ENCODE results near the gene KCNA10. TPM values are rescaled to one million over a fixed set of nuclear protein-coding genes. Genes with fewer than 3 reads are reported as not detected.

KCNA10 gene
- total RNA-seq, result not detected
- total RNA-seq, result 0 reads per million in 2 donors

DNA sequence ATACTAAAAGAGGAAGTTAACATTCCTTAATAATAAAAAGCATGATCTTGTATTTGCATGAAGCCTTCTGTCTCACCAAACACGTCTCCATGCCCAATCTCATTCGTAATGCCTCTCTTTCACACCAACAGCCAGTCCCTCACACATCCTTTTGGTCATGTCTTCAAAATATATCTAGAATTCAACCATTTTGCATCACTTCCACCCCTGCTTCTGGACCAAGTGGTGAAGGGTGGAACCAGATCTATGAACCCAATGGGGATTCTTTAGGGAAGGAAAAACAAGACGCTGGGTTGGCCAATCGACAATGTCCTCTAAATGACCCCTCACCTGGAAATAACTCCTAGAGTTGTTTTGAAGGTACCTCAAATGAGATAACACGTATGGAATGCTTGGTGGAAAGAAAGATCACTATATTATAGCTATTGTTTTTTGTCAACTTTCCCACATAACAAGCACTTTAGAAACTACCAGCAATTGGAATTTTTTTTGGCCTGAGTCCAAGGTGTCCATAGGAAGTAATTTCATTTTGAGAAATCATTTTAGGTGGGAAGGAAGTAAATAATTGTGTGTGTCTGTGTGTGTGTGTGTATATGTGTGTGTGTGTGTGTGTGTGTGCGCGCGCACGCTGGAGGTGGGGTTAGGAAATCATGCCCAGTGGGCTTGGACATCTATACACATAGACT lies at the start of gene KCNA10:
KCNA10 (minus strand) TSS at position 51 of the 686 bp plus-strand sequence. CDS start 388 bp downstream, outside the sequence.
- H3K27ac Mint-ChIP-seq, result no peak within 1 kb of the TSS
- no peaks in the 10 kb centered on the region for H3K36me3 Mint-ChIP-seq (ENCODE audit: low read depth)

DNA sequence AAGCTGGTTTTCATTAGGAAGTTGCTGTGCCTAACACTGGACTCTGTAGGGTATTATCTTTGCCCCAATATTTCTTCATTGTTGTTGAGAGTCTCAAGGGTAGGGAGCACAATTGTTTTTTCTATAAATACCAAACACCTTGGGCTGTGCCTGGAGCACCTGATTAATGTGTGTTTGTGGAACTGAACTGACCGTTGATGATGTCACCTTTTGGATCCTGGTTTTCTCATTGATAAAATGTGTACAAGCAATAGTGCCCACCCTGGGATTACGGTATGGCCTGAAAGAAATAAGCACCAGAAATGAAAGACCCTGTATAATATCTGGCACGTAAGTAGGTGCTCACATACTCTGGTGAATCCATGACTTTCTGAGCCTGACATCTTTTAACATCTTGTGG lies 47.9 kb upstream of the KCNA10 start:
- Mint-ChIP-seq H3K36me3 (ENCODE audit: low read depth) (peaks cover 2% of the 10 kb centered on the region), H3K4me3 (no peak overlapping the region), H3K27me3 (peaks cover 78% of the 10 kb centered on the region), H3K27ac (no peak overlapping the region), H3K4me1 (no peaks in the 10 kb centered on the region)
- no peak for ATAC-seq
- H3K9me3 ChIP-seq (ENCODE audit: control insufficient read depth, low read length, poor library complexity, severe bottlenecking), result no peaks in the 10 kb centered on the region
- no peak for DNase-seq

More for the DNA sequence above, at the start of gene KCNA10:
- Mint-ChIP-seq H3K4me3 (no peak within 1 kb of the TSS), H3K4me1 (no peaks in the 10 kb centered on the region), H3K27me3 (peaks cover 50% of the 10 kb centered on the region)
- ATAC-seq (no peak), DNase-seq (no peak)
- no peaks in the 10 kb centered on the region for H3K9me3 ChIP-seq (ENCODE audit: control insufficient read depth, low read length, poor library complexity, severe bottlenecking)

DNA sequence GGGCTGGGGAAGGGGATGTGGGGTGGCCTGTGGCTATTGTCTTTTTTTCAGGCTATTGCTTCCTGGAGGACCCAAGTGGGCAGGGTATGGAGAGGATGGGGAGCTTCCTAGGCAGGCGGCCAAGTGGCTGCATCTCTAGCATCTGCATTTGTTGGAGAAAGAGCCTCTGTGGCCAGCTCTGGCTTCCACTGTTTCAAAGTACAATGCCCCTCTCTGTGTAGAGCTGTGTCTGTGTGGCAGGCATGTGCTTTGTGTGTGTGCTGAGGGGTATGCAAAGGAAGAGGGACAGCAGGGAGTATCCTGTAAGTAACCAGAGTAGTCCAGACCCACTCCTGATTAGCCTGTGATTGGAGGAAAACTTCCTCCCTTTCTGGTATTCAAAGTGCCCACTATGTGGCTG lies 46.6 kb upstream of the KCNA10 start:
- no peak for DNase-seq
- Mint-ChIP-seq H3K27me3 (peaks cover 71% of the 10 kb centered on the region), H3K4me3 (no peak overlapping the region), H3K27ac (no peak overlapping the region), H3K36me3 (ENCODE audit: low read depth) (peaks cover 2% of the 10 kb centered on the region), H3K4me1 (no peaks in the 10 kb centered on the region)
- ATAC-seq, result no peak
- H3K9me3 ChIP-seq (ENCODE audit: control insufficient read depth, low read length, poor library complexity, severe bottlenecking), result no peaks in the 10 kb centered on the region

DNA sequence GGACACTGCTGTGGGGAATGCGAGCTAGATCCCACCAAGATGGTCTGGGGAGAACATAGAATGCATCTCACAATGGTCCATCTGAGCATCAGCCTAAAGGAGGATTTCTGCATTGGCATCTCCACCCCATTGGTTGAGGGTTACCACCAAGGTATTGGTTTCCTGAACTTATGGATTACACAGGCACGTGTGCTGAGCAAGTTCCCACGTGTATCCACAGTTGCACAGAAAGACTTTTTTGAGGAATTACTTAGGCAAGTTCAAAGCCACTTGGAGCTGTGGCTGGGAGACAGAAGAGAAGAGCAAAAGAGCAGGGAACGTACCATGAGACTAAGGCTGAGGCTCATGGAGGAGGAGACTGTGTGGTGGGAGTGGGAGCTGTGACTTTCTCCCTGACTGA lies 44.1 kb upstream of the KCNA10 start:
- ATAC-seq, result no peak

DNA sequence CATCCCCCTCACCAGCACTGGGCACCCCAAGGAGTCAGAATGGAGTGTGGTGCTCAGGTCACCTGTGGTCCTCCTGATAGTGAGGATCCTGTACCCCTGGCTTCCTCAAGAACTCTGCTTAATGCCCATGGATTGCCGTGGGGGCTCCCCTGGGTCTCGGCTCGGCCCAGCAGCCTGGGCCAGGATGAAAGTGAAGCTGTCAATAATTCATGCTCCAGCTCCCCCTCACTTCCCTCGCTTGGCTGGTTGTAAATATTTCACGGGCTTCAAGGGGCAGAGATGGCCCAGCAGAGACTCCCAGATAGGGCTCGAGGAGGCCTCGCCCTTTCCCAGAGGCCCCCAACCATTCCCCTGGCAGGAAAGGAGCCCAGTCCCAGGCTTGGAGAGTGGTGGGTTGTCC lies 42.6 kb upstream of the KCNA10 start:
- Mint-ChIP-seq H3K4me1 (no peaks in the 10 kb centered on the region), H3K27ac (no peak overlapping the region), H3K4me3 (no peak overlapping the region), H3K27me3 (peaks cover 74% of the 10 kb centered on the region), H3K36me3 (ENCODE audit: low read depth) (peaks cover 8% of the 10 kb centered on the region)
- no peak for DNase-seq
- no peaks in the 10 kb centered on the region for H3K9me3 ChIP-seq (ENCODE audit: control insufficient read depth, low read length, poor library complexity, severe bottlenecking)
- ATAC-seq, result no peak

More for the DNA sequence above, 44.1 kb upstream of the KCNA10 start:
- H3K36me3 Mint-ChIP-seq (ENCODE audit: low read depth), result peaks cover 5% of the 10 kb centered on the region
- DNase-seq, result no peak
- no peaks in the 10 kb centered on the region for H3K9me3 ChIP-seq (ENCODE audit: control insufficient read depth, low read length, poor library complexity, severe bottlenecking)
- peaks cover 68% of the 10 kb centered on the region for H3K27me3 Mint-ChIP-seq
- no peaks in the 10 kb centered on the region for H3K4me1 Mint-ChIP-seq
- no peak overlapping the region for H3K27ac Mint-ChIP-seq
- no peak overlapping the region for H3K4me3 Mint-ChIP-seq

DNA sequence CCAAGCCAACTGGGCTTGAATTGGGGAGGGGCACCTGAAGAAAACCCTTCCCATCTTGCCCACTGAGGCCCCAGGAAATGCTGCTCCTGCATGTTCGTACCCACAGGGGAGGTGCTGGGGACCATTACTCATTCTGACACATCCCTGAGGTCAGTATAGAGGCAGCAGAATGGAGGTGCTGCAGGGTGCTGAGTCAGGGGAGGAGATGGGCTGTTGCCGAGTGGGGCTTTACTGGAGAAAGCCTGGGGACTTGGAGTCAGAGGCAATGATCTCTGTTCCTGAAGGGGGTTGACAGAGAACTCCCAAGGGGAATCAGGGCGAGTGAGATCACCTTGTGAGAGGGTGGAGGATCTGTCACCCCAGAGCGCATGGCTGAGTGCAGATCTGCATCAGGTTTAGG lies 40.2 kb upstream of the KCNA10 start:
- H3K9me3 ChIP-seq (ENCODE audit: control insufficient read depth, low read length, poor library complexity, severe bottlenecking), result no peaks in the 10 kb centered on the region
- Mint-ChIP-seq H3K4me1 (no peaks in the 10 kb centered on the region), H3K36me3 (ENCODE audit: low read depth) (peaks cover 8% of the 10 kb centered on the region), H3K4me3 (no peak overlapping the region), H3K27me3 (peaks cover 64% of the 10 kb centered on the region), H3K27ac (no peak overlapping the region)
- DNase-seq (no peak), ATAC-seq (no peak)

DNA sequence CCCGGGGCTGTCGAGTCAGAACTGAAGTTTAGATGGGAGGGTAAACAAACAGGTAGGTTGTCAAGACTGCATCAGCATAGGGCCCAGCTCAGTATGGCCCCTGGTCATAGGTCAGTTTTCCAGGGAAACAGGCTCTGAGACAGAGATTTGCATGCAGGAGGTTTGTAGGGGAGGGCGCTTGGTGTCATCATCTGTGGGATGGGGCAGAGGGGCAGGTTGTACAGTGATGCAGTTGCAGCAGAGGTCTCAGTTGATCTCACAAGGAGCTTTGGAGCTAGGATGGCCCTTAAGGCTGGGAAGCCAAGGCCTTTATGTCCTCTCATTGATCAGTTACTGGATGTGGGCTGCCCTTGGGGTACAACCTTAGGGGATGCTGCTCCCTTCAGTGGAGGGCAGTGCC lies 38.5 kb upstream of the KCNA10 start:
- no peaks in the 10 kb centered on the region for H3K9me3 ChIP-seq (ENCODE audit: control insufficient read depth, low read length, poor library complexity, severe bottlenecking)
- ATAC-seq (no peak), DNase-seq (no peak)
- Mint-ChIP-seq H3K4me3 (no peak overlapping the region), H3K27ac (no peak overlapping the region), H3K27me3 (peaks cover 61% of the 10 kb centered on the region), H3K4me1 (peaks cover 3% of the 10 kb centered on the region), H3K36me3 (ENCODE audit: low read depth) (peaks cover 15% of the 10 kb centered on the region)

DNA sequence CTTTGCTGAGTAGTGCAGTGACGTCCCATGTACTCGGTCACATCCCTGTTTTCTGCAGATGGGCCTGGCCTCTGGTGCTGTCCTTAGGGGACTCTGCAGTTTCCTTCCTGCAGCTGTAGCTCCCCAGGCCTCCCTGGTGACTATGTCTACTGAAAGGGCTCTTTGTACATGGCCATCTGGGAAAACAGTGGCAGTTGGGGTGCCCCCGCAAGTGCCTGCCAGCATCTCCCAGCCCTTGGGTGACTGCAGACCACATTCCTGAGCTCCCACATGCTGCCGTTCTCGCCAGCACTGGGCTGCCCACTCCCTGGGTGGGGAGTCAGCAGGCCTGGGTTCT lies 37.5 kb upstream of the KCNA10 start:
- H3K9me3 ChIP-seq (ENCODE audit: control insufficient read depth, low read length, poor library complexity, severe bottlenecking), result no peaks in the 10 kb centered on the region
- no peak for ATAC-seq
- peaks cover 66% of the 10 kb centered on the region for H3K27me3 Mint-ChIP-seq
- H3K36me3 Mint-ChIP-seq (ENCODE audit: low read depth), result peaks cover 13% of the 10 kb centered on the region
- H3K4me1 Mint-ChIP-seq, result peaks cover 3% of the 10 kb centered on the region
- DNase-seq, result no peak
- H3K4me3 Mint-ChIP-seq, result no peak overlapping the region
- no peak overlapping the region for H3K27ac Mint-ChIP-seq

DNA sequence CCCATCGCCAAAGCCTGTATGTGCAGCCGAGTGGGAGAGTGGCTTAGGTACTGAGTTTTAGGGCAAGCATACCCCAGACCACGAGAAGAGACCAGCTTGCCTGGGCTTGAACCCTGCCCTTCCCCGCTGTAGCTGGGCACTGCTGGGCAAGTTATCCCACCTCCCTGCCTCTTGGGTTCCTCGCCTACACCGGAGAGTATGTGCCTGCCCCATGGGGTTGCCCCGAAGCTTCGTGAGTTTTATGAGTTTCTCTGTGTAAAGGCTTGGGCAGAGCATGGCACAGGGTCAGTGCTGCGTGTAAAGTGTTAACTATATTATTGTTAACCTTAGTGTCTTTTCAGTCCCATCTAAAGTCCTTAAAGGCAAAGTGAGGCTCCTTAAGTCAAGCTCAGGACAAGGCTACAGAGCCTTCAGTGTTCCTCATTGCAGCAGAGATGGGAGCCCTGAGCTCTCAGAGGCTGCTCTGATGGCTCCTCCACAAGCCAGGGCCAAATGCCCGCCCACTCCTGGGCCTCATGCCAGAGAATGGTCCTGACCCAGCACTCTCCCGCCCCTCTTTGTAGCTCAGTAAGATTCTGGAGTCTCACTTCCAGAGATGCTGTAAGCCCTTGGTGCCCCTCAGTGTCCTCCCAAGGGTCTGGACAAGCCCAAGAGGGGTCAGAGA lies 37.0 kb upstream of the KCNA10 start:
- DNase-seq (no peak), ATAC-seq (no peak)
- Mint-ChIP-seq H3K36me3 (ENCODE audit: low read depth) (peaks cover 13% of the 10 kb centered on the region), H3K4me1 (peaks cover 3% of the 10 kb centered on the region), H3K4me3 (no peak overlapping the region), H3K27me3 (peaks cover 68% of the 10 kb centered on the region), H3K27ac (no peak overlapping the region)
- no peaks in the 10 kb centered on the region for H3K9me3 ChIP-seq (ENCODE audit: control insufficient read depth, low read length, poor library complexity, severe bottlenecking)

DNA sequence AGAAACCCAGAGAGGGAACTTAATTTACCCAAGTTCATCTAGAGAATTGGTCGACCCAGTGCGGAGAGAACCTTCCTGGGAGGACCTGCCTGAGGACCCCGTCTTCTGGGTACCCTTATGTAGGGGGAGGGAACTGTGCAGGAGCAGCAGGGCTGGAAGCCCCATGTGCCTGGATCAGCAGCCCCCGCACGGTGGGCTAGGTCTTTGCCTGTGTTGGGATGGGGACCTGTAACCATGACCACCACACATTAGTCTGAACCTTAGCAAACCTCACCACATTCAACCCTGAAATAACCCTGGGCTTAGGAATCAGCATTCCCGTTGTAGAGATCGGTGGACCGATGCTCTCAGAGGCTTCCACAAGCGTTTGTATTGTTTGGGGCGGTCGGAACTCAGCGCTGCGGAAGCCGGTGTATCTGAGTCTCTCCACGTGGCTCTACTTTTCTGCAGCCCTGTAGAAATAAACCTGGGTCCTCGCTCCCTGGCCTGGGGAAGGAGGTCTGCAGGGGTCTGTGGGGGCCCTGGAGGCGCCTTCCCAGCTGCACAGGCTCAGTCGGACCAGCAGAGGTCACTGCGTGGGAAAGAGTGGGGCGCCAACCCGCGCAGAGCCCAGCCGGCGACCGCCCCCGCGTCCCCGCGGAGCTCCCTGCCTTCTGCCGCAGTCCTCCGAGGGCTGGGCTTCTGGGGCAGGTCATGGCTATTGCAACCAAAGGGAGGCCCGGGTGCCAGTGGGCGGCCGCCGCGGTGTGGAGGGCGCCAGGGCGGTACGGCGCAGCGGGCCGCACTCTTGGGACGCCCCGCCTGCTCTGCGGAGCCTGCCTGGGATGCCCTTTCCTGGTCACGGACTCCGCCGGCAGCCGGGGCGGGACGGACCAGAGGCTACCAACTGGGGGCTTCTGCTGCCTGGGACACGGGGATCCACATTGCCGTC lies 36.2 kb upstream of the KCNA10 start:
- peak; percentile 93 for ATAC-seq

DNA sequence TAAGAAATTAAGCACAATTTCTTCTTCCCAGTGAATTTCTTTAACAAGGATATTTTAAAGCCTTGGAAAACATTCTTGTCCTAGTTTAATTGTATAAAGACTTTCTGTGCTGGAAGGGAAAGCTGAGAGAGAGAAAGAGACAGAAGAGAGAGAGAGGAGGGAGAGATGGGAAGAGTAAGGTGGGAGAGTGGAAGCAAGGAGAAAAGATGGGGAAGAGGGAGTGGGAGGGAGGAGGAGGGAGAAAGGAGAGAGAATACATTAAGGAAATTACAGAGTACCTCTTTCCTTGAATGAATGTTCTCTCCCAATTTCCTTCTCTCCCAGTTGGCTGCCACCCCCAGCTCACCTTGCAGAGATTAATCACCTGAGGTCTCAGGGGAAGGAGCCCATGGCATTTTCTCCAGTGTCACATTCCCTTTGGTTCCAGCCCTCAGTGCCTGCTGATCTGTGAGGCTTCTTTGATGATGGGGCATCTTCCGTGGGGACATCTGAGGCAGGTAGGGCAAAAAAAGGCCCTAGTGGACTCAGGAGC lies 32.4 kb upstream of the KCNA10 start:
- DNase-seq (no peak), ATAC-seq (no peak)
- Mint-ChIP-seq H3K27ac (no peak overlapping the region), H3K27me3 (peaks cover 75% of the 10 kb centered on the region), H3K4me3 (no peak overlapping the region), H3K36me3 (ENCODE audit: low read depth) (peaks cover 7% of the 10 kb centered on the region), H3K4me1 (peaks cover 3% of the 10 kb centered on the region)
- H3K9me3 ChIP-seq (ENCODE audit: control insufficient read depth, low read length, poor library complexity, severe bottlenecking), result no peaks in the 10 kb centered on the region

More for the DNA sequence above, 36.2 kb upstream of the KCNA10 start:
- peaks cover 13% of the 10 kb centered on the region for H3K36me3 Mint-ChIP-seq (ENCODE audit: low read depth)
- H3K27ac Mint-ChIP-seq, result no peak overlapping the region
- H3K4me1 Mint-ChIP-seq, result peaks cover 3% of the 10 kb centered on the region
- H3K9me3 ChIP-seq (ENCODE audit: control insufficient read depth, low read length, poor library complexity, severe bottlenecking), result no peaks in the 10 kb centered on the region
- peak overlapping the region; percentile 57 for H3K4me3 Mint-ChIP-seq
- DNase-seq, result peak; percentile 22 to 43 (median 35)
- H3K27me3 Mint-ChIP-seq, result peaks cover 73% of the 10 kb centered on the region

DNA sequence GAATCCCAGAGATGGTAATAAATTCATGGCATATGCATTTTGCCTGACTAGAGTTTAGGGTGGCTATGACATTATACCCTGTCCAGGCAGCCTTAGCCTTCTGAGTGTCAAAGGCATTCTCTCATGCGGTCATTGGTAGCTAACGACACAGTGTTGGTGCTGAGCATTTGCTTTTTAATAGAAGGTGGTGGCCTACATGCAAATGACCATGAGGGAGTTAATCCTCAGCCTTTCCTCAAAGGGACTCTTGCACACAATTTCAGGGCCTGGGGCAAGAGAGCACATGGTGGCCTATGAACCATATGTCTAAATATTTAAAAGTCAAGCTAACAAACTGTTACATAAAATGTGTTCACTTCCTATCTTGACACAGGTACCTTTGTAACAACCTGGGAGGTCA lies 30.9 kb upstream of the KCNA10 start:
- H3K4me1 Mint-ChIP-seq, result peaks cover 3% of the 10 kb centered on the region
- H3K27me3 Mint-ChIP-seq, result peaks cover 83% of the 10 kb centered on the region
- no peaks in the 10 kb centered on the region for H3K9me3 ChIP-seq (ENCODE audit: control insufficient read depth, low read length, poor library complexity, severe bottlenecking)
- no peak overlapping the region for H3K27ac Mint-ChIP-seq
- ATAC-seq, result no peak
- peaks cover 9% of the 10 kb centered on the region for H3K36me3 Mint-ChIP-seq (ENCODE audit: low read depth)
- DNase-seq, result no peak
- H3K4me3 Mint-ChIP-seq, result no peak overlapping the region

DNA sequence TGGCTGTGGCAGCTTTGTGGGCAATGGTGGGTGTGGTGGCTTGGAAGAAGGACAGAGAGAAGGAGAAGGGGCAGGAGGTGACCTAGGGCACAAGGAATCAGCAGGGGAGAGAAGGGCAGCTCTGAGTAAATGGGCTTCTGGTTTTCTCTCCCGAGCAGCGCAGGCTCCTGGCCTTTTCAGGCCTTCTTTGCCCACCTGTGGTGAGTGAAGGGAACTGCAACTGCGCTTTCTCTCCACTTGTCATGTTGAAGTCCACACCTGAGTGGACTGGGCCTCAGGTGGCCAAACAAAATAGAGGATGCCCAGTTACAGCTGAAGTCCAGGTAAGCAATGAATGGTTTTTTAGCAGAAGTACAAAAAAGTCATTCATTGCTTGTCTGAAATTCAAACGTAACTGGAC lies 29.4 kb upstream of the KCNA10 start:
- peaks cover 9% of the 10 kb centered on the region for H3K36me3 Mint-ChIP-seq (ENCODE audit: low read depth)
- ATAC-seq (no peak), DNase-seq (no peak)
- no peaks in the 10 kb centered on the region for H3K9me3 ChIP-seq (ENCODE audit: control insufficient read depth, low read length, poor library complexity, severe bottlenecking)
- H3K27ac Mint-ChIP-seq, result no peak overlapping the region
- H3K4me1 Mint-ChIP-seq, result peaks cover 3% of the 10 kb centered on the region
- H3K4me3 Mint-ChIP-seq, result no peak overlapping the region
- H3K27me3 Mint-ChIP-seq, result peaks cover 79% of the 10 kb centered on the region

All from T-helper 17 cell (primary cell).